Endothelial cell of umbilical vein (primary cell): ENCODE measurements around the gene CDH23.

ENCODE experiments used
- CTCF ChIP-seq, 2 donors: IDR thresholded peaks; 1 replicate in 1 of 2; 2 replicates in 1 of 2; pipeline ENCODE4 v1.5.1; 2011; ENCODE audit warnings: low read length in 2 of 2, mild to moderate bottlenecking in 2 of 2, moderate library complexity in 2 of 2, control low read depth in 1 of 2, inconsistent platforms in 1 of 2, low read depth in 1 of 2; ENCODE audit not compliant: insufficient read depth in 1 of 2; ENCODE audit errors: extremely low read depth in 1 of 2
- EZH2 ChIP-seq: IDR thresholded peaks from 2 replicates; pipeline ENCODE4 v1.6.1; 2012; ENCODE audit warnings: borderline replicate concordance, low read depth, mild to moderate bottlenecking, moderate library complexity, low read length, inconsistent platforms; ENCODE audit not compliant: severe bottlenecking
- FOS ChIP-seq: IDR thresholded peaks from 2 replicates; pipeline ENCODE4 v1.6.1; 2011; ENCODE audit warnings: mild to moderate bottlenecking, low read length, moderate library complexity, borderline replicate concordance; ENCODE audit not compliant: insufficient read depth
- GATA2 ChIP-seq: IDR thresholded peaks from 2 replicates; pipeline ENCODE4 v1.7.0; 2011; ENCODE audit warnings: low read depth, mild to moderate bottlenecking, moderate library complexity, mixed read lengths, low read length; ENCODE audit not compliant: insufficient read length, insufficient read depth
- JUN ChIP-seq: IDR thresholded peaks from 2 replicates; pipeline ENCODE4 v1.6.1; 2011; ENCODE audit warnings: borderline replicate concordance, low read depth; ENCODE audit not compliant: insufficient read length, insufficient read depth
- MAX ChIP-seq: IDR thresholded peaks from 2 replicates; pipeline ENCODE4 v1.6.1; 2011; ENCODE audit not compliant: insufficient read depth, insufficient read length
- MYC ChIP-seq: IDR thresholded peaks from one replicate; pipeline ENCODE4 v1.6.1; 2011; ENCODE audit warnings: mild to moderate bottlenecking, low read depth, low read length
- POLR2A ChIP-seq: IDR thresholded peaks from 2 replicates; pipeline ENCODE4 v1.6.1; 2012; ENCODE audit warnings: low read depth, mild to moderate bottlenecking, control low read depth, low read length
- POLR2AphosphoS5 ChIP-seq: IDR thresholded peaks from 2 replicates; pipeline ENCODE4 v1.6.1; 2012; ENCODE audit warnings: low read depth, mild to moderate bottlenecking, control low read depth, low read length, moderate library complexity; ENCODE audit not compliant: insufficient read depth

GRCh38 chr10:71690094-71690720 is 293.5 kb downstream of the CDH23 start:
- TF ChIP-seq CTCF (IDR thresholded peaks at IDR 0.05; ENCODE audit: extremely low read depth in 1 of 2, insufficient read depth in 1 of 2, low read depth in 1 of 2, low read length in 2 of 2) (no peak), EZH2 (no peak), POLR2A (no peak), MAX (no peak), MYC (no peak), JUN (no peak), POLR2AphosphoS5 (no peak), GATA2 (no peak), FOS (no peak)
